Nasal cavity respiratory epithelium epithelial cell of viscerocranial mucosa (primary cell): ENCODE results near the gene ADGRF1. TPM values are rescaled to one million over a fixed set of nuclear protein-coding genes. Genes with fewer than 3 reads are reported as not detected.

Experiments
- total RNA-seq: library from RNA; depleted of rRNA; stranded (reverse); fragments of >200 nt; gene quantifications from 2 replicates; pipeline ENCODE4 v1.2.3, GENCODE V29; 2014

The ADGRF1 gene
- 4.7 and 8.9 TPM in 2 replicates for total RNA-seq

DNA sequence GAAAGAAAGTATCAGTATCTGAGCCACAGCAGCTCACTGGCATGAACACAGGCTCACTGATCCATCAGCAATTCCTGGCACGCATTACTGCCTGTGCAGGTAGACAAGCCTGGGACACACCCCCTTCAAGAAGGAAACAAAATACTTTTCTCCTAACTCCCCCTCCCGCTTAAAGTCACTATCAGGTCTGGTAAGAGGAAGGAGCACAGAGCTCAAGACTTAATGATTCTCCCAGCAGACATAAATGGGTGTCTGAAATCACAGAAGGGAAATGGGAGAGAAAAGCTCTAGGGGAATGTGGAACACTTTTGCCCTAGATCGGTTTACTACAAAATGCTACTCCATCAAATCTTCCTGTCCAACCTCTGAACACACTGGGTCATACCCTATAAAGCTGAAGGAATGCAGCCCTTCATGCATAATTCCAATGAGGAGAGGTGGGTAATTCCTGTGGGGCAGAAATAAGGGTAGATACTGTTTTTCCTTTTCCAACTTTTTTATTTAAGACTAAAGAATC lies at the start of gene ADGRF1:
Gene ADGRF1, minus strand, starts transcription at position 58 of the 517 bp plus-strand sequence. CDS start 13,271 bp downstream, outside the sequence.

Other genes with a start within 250 kb of the ADGRF1 start
- 0.07 TPM in 1 of 2 replicates, not detected in the other for gene MEP1A, start 248.9 kb downstream of the ADGRF1 start, total RNA-seq
- not detected in 2 replicates for gene ADGRF5, start 120.4 kb downstream of the ADGRF1 start, total RNA-seq